NCI-H2196 treated with DMSO at 0.1 percent for 48 hours (cell line): Measurements from ENCODE around the gene NDUFA7.
A peak's percentile ranks its signal among the peaks of the same experiment; 100 is the strongest.
"Not testable (repeated sequence)": the region's sequence is repeated elsewhere in the genome, so short reads cannot be mapped to it uniquely, and the experiment has no call there.

Experiments
- DNase-seq: peaks from one replicate; lab custom pipeline; 2025; ENCODE audit not compliant: unreplicated experiment; lab: John Stamatoyannopoulos, UW

The NDUFA7 gene

DNA sequence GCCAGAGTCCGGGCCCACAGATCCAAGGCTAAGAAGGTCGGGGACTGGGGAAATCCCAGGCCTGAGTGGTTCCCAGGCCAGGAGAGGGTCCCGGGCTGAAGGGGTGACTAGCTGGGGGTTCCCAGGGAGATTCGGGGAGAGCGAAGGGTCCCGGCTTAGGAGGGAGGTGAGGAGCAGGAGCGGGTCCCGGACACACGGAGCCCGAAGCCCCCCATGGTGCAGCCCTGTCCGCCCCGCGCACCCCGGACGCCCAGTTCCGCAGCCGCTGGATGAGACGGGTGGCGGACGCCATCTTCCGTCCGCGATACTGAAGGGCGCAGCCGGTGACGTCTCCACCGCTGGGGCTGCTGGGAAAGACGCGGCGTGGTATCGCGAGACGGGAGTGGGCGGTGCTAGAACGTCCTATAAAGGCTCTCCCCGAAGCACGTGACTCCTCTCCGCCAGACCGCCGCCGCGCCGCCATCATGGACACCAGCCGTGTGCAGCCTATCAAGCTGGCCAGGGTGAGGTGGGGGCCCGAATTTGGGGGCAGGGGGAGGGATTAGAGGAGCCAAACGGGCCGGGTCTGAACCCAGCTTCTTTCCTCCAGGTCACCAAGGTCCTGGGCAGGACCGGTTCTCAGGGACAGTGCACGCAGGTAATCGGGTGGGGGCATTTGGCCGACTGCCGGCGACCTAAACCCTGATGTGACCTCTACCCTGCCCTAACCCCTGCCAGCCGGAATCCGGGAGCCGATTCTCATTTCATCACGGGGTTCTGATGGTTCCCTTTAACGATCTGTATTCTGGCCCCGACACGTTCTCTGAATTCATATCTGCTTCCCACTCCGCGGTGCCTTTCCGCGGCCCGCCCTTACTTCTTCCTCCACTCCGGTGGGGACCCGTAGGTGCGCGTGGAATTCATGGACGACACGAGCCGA, at the start of gene NDUFA7, which contains the start of gene RPS28:
Gene NDUFA7, minus strand, starts transcription at position 309 of the 919 bp plus-strand sequence. Its CDS starts 17 bp downstream, at position 292.
Gene RPS28, plus strand, starts transcription at position 430 of the 919 bp plus-strand sequence. Its CDS starts 35 bp downstream, at position 465.
- peak; percentile 91 for DNase-seq

DNA sequence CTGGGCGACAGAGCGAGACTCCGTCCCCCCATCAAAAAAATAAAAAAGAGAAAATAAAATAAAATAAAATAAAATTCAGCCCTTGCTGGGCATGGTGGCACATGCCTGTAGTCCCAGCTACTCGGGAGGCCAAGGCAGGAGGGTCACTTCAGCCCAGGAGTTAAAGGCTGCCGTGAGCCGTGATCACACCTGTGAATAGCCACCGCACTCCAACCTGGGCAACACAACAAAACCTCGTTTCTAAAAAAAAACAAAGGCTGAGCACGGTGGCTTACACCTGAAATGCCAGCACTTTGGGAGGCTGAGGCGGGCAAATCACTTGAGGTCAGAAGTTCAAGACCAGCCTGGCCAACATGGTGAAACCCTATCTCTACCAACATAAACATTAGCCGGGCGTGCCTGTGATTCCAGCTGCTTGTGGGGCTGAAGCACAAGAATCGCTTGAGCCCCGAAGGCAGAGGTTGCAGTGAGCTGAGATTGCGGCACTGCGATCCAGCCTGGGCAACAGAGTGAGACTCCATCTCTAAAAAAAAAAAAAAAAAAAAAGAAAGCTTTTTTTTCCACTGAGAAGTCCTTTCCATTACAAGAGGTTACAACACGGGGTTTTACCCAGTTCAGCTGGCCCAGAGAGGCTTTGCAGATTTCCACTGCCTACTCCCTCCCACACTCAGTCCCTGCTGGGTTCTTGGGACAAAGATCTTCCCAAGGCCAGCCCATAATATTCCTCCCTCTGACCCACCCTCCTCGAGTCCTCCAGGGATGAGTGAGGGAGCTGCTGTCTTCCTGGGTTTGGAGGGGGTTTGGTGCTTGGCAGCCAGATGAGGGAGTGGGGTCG, 49.2 kb upstream of the NDUFA7 start:
- no peak for DNase-seq

- DNase-seq, result peak; percentile 76
These were observed 46.3 kb upstream of the NDUFA7 start for GRCh38 chr19:8367327-8368001.

DNA sequence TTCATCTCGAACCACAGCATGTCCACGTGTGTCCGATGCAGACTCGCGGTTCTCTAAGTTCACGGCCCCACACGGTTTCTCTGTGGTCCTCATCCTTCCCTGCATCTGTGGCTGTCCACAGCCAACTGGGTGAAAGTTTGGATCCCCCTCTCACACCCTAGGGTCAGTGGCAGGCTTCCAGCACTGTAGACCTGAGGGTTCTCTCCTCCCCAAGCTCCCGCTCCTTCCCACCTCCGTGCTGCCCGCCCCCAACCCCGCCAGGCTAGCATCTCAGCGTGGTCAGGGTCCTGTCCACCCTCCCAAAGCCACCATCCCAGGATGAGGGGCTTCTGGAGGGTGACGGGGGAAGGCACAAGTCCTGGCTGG, 45.8 kb upstream of the NDUFA7 start:
- no peak for DNase-seq

- DNase-seq, result no peak
These were observed 45.0 kb upstream of the NDUFA7 start for GRCh38 chr19:8366121-8366581.

GRCh38 chr19:8363803-8364771, 42.9 kb upstream of the NDUFA7 start, which contains the start of gene ANGPTL4:
Gene ANGPTL4, plus strand, starts transcription at chr19:8364155. Its CDS starts 167 bp downstream, at chr19:8364322.
- DNase-seq, result no peak

DNA sequence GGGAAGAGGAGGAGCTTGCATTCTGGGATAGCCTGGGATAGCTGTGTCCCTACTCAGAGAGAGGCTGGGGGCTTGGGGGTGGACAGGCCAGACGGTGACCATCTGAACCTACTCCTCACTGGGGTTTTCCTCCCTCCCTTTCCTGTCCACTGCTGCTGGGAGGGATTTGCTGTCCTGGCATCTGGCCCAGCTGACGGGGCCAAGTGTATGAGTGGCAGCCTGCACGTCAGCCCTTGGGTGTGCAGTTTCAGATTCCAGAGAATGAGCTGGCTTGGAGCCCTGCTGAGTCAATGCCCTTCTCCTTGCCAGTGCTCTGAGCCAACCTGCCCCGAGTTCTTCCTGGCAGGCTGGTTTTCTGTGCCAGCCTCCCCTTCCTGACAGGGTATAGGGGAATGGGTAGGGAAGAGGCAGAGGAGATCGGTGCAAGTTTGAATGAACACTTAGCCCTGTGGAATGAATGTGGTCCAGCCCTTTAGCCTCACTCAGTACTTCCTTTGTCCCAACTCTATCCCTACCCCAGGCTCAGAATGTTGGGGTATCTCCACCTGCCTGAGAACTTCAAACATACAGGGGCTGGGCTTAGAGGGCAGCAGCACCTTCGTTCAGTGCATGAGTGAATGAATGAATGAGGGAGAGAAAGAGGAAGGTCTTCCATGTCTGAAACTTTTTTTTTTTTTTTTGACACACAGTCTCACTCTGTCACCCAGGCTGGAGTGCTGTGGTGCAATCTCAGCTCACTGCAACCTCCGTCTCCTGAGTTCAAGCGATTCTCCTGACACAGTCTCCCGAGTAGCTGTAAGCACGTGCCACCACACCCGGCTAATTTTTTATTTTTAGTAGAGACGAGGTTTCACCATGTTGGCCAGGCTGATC, 41.0 kb upstream of the NDUFA7 start:
- DNase-seq, result peak; percentile 95

DNA sequence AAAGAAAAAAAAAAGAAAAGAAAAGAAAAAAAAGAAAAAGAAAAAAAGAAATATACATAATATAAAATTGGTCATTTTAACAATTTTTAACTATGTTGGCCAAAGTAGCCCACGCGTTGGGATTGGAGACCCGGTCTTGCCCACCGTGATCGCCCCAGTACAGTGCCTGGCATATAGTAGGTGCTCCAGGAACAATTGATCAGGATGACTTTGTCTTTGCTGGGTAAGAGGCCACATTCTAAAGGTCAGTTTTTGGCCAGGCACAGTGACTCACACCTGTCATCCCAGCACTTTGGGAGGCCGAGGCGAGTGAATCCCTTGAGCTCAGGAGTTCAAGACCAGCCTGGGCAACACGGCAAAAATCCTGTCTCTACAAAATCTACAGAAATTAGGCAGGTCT, 39.0 kb upstream of the NDUFA7 start:
- no peak for DNase-seq

- DNase-seq, result no peak
These were observed 37.8 kb upstream of the NDUFA7 start for GRCh38 chr19:8358948-8359347.

DNA sequence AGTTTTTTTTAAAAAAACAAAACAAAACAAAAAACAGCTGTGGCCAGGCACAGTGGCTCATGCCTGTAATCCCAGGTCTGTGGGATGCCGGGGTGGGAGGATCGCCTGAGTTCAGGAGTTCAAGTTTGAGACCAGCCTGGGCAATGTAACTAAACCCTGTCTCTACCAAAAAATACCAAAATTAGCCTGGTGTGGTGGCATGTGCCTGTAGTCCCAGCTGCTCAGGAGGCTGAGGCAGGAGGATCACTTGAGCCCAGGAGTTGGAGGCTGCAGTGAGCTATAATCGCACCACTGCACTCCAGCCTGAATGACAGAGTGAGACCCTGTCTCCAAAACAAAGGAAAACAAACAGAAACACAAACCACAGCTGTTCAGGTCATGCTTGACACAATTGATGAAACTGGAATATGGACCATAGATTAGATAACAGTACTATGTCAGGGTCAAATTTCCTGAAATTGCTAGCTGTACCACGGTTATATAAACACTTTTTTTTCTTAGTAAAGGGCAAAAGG, 35.9 kb upstream of the NDUFA7 start:
- DNase-seq, result no peak

DNA sequence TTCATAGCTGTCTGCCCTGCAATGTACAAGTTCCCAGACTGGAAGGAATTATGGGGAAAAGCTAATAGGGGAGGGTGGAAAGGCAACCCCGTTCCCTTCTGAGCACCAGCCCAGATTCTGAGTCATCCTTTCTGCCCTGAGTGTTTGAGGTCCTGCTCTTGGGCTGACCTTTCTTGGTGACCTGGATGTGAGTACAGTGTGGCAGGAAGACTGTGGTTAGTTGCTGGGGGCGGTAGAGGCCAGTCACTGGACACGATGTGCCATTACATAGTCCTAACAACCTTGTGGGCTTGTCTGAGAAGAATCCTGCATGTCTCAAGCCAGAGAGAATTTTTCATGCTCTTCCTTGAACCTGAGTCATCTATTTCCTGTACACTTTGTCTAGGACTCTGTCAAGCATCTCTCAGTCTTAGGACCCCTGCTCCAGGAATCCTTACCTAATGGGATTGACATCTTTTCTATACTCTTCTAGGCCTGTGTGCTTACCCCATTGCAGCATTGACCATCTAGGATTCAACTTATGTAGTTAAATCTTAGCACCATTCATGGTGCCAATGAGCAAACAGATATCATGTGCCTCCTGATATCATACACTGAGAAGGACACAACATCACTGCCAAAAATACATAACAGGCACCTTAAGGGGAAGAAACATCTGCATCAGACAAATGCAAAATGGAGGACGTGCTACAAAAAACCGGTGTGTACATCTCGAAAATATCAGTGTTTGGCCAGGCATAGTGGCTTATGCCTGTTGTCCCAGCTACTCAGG, 34.6 kb upstream of the NDUFA7 start:
- DNase-seq, result no peak

- DNase-seq, result not testable (repeated sequence)
These were observed 31.7 kb upstream of the NDUFA7 start for GRCh38 chr19:8352845-8353244.

DNA sequence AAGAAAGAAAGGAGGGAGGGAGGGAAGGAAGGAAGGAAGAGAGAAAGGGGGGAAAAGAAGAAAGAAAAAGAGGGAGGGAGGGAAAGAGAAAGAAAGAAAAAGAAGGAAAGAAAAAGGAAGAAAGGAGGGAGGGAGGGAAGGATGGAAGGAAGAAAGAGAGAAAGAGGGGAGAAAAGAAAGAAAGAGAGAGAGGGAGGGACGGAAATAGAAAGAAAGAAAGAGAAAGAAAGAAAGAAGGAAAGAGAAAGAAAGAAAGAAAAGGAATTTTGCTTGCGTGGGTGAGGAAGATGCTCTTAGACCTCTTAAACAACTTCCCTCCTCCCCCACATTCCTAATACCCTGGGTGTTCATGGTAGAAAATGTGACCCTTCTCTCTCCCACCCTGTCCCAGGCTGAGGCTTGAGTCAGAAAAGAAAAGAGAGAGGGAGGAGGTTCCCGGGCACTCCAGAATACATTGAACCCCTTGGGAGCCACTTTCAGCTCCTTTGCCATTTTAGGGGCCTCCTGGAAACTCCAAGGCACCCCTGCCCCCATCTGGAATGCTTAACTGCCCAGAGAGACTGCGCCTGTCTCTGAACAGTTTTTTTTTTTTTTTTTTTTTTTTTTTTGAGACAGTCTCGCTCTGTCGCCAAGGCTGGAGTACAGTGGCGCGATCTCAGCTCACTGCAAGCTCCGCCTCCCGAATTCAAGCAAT, 31.1 kb upstream of the NDUFA7 start:
- DNase-seq, result no peak

- DNase-seq, result not testable (repeated sequence)
These were observed 28.6 kb upstream of the NDUFA7 start for GRCh38 chr19:8349629-8350372.

DNA sequence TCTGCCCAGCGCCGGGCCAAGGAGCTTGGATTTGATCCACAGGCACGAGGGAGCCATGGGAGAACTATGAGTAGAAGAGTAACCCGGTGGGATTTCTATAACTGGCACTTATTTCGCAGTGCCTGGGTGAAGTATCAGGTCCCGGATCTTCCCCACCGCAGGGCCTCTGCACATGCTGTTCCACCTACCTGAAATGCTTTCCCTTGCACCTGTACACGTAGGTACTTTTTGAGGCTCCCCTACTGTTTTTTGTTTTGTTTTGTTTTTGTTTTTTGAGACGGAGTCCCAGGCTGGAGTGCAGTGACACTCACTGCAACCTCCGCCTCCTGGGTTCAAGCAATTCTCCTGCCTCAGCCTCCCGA, 22.3 kb upstream of the NDUFA7 start:
- no peak for DNase-seq

- DNase-seq, result peak; percentile 86
These were observed 21.7 kb upstream of the NDUFA7 start, which contains the start of gene KANK3 for GRCh38 chr19:8342684-8343482. Gene KANK3, minus strand, starts transcription at chr19:8343262. Its CDS starts 5,434 bp downstream, at chr19:8337828.
